ENCODE results near the gene ZRSR2. TPM values are rescaled to one million over a fixed set of nuclear protein-coding genes. Genes with fewer than 3 reads are reported as not detected.
"Not testable (repeated sequence)": the region's sequence is repeated elsewhere in the genome, so short reads cannot be mapped to it uniquely, and the experiment has no call there.

Gene ZRSR2, protein sequence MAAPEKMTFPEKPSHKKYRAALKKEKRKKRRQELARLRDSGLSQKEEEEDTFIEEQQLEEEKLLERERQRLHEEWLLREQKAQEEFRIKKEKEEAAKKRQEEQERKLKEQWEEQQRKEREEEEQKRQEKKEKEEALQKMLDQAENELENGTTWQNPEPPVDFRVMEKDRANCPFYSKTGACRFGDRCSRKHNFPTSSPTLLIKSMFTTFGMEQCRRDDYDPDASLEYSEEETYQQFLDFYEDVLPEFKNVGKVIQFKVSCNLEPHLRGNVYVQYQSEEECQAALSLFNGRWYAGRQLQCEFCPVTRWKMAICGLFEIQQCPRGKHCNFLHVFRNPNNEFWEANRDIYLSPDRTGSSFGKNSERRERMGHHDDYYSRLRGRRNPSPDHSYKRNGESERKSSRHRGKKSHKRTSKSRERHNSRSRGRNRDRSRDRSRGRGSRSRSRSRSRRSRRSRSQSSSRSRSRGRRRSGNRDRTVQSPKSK
- 2.9 and 4.1 TPM in 2 replicates for total RNA-seq

GRCh38 chrX:15789979-15790768, at the start of gene ZRSR2:
TSS of gene ZRSR2 (plus strand) at chrX:15790484. CDS start at chrX:15790496, 12 bp downstream.
- peak within 1 kb of the TSS; percentile 98 for H3K4me3 ChIP-seq (ENCODE audit: insufficient read depth, low read length)
- TF ChIP-seq CTCF (IDR thresholded peaks at IDR 0.05; ENCODE audit: extremely low read depth, low read depth, low read length): no peak

DNA sequence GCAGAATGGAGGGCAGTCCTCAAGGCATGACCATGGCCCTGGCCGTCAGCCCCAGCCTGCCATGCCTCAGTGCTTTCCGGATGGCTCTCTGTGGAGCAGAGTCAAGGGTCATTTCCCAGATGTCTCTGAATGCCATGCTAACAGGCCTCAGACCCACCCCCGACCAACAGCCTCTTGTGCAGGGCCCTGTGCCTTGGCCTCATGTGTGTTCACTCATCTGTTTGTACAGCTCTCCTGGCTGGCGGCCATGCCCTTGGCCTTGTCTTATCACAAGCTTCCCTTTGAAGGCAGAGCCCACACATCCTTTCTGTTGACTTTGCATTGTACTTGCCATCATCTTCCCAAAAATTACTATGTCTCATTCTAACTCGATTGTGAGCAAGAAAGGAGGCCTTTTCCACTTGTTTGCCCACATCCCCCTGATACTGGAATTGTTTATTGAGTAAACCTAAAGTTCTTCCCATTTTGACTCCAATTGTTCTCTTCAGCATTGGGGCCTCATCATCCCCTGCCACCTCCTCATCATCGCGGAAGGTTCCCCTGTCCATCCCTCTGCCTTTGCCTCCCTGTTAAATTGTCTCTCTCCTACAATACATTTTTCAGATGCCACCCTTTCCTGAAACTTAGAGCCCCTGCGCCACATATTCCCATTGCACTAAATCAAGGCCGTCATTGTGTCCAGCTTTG, 46.0 kb upstream of the ZRSR2 start:
- no peak for DNase-seq (ENCODE audit: insufficient read length, low spot score, missing footprints)
- Histone ChIP-seq H4K20me1 (ENCODE audit: insufficient read depth, low read length) (peaks cover 7% of the 10 kb centered on the region), H2AFZ (ENCODE audit: low read length) (no peak overlapping the region), H3K4me2 (ENCODE audit: insufficient read depth, low read length) (no peak overlapping the region), H3K36me3 (ENCODE audit: insufficient read depth, low read length) (no peaks in the 10 kb centered on the region), H3K4me1 (ENCODE audit: insufficient read depth, low read length) (no peaks in the 10 kb centered on the region), H3K4me3 (ENCODE audit: insufficient read depth, low read length) (no peak overlapping the region), H3K9me3 (ENCODE audit: low read depth, low read length) (no peaks in the 10 kb centered on the region), H3K79me2 (ENCODE audit: insufficient read depth, low read length) (no peaks in the 10 kb centered on the region), H3K27ac (ENCODE audit: low read depth, low read length) (no peak overlapping the region), H3K27me3 (ENCODE audit: insufficient read depth, low read length) (no peaks in the 10 kb centered on the region)
- no peak for TF ChIP-seq CTCF (IDR thresholded peaks at IDR 0.05; ENCODE audit: extremely low read depth, low read depth, low read length)

More at GRCh38 chrX:15789979-15790768, at the start of gene ZRSR2:
- peak within 1 kb of the TSS; percentile 87 for H3K27ac ChIP-seq (ENCODE audit: low read depth, low read length)
- H3K4me2 ChIP-seq (ENCODE audit: insufficient read depth, low read length): peak within 1 kb of the TSS; percentile 100
- peaks cover 30% of the 10 kb centered on the region for H3K79me2 ChIP-seq (ENCODE audit: insufficient read depth, low read length)
- H3K4me1 ChIP-seq (ENCODE audit: insufficient read depth, low read length): peaks cover 9% of the 10 kb centered on the region
- peak; percentile 92 for DNase-seq (ENCODE audit: insufficient read length, low spot score, missing footprints)
- H3K9me3 ChIP-seq (ENCODE audit: low read depth, low read length): no peaks in the 10 kb centered on the region
- H3K36me3 ChIP-seq (ENCODE audit: insufficient read depth, low read length): peaks cover 12% of the 10 kb centered on the region
- peak within 1 kb of the TSS; percentile 99 for H2AFZ ChIP-seq (ENCODE audit: low read length)
- no peaks in the 10 kb centered on the region for H3K27me3 ChIP-seq (ENCODE audit: insufficient read depth, low read length)
- H4K20me1 ChIP-seq (ENCODE audit: insufficient read depth, low read length): no peaks in the 10 kb centered on the region

DNA sequence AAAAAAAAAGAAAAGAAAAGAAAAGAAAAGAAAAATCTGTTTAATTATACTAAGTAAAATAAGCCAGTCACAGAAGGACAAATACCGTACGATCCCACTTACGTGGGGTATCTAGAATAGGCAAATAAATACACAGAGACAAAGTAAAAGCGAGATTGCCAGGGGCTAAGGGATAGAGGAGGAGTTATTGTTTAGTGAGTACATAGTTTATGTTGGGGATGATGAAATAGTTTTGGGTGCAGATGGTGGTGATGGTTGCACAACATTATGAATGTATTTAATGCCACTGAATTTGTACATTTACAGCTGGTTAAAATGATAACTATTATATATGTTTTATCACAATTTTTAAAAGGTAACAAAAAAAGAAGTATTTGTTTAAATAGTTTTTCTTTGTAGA, 45.1 kb upstream of the ZRSR2 start:
- Histone ChIP-seq H3K4me1 (ENCODE audit: insufficient read depth, low read length) (peaks cover 5% of the 10 kb centered on the region), H3K9me3 (ENCODE audit: low read depth, low read length) (no peaks in the 10 kb centered on the region), H3K36me3 (ENCODE audit: insufficient read depth, low read length) (no peaks in the 10 kb centered on the region), H3K4me3 (ENCODE audit: insufficient read depth, low read length) (no peak overlapping the region), H3K79me2 (ENCODE audit: insufficient read depth, low read length) (no peaks in the 10 kb centered on the region), H4K20me1 (ENCODE audit: insufficient read depth, low read length) (peaks cover 4% of the 10 kb centered on the region), H2AFZ (ENCODE audit: low read length) (no peak overlapping the region), H3K4me2 (ENCODE audit: insufficient read depth, low read length) (no peak overlapping the region), H3K27me3 (ENCODE audit: insufficient read depth, low read length) (no peaks in the 10 kb centered on the region), H3K27ac (ENCODE audit: low read depth, low read length) (no peak overlapping the region)
- no peak for DNase-seq (ENCODE audit: insufficient read length, low spot score, missing footprints)
- TF ChIP-seq CTCF (IDR thresholded peaks at IDR 0.05; ENCODE audit: extremely low read depth, low read depth, low read length): no peak

DNA sequence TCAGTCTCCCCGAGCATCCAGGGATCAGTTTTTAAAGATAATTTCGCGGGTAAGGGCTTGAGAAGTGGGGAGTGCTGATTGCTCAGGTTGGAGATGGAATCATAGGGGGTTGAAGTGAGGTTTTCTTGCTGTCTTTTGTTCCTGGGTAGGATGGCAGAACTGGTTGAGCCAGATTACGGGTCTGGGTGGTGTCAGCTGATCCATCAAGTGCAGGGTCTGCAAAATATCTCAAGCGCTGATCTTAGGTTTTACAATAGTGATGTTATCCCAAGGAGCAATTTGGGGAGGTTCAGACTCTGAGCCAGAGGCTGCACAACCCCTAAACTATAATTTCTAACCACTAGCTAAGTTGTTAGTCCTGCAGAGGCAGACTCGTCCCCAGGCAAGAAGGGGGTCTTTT, 43.6 kb upstream of the ZRSR2 start:
- H3K9me3 ChIP-seq (ENCODE audit: low read depth, low read length); DNase-seq (ENCODE audit: insufficient read length, low spot score, missing footprints); H3K79me2 ChIP-seq (ENCODE audit: insufficient read depth, low read length); H2AFZ ChIP-seq (ENCODE audit: low read length); H3K27ac ChIP-seq (ENCODE audit: low read depth, low read length); H3K36me3 ChIP-seq (ENCODE audit: insufficient read depth, low read length); H3K4me2 ChIP-seq (ENCODE audit: insufficient read depth, low read length); H3K4me3 ChIP-seq (ENCODE audit: insufficient read depth, low read length); H3K27me3 ChIP-seq (ENCODE audit: insufficient read depth, low read length); H4K20me1 ChIP-seq (ENCODE audit: insufficient read depth, low read length): not testable (repeated sequence)
- peaks cover 19% of the 10 kb centered on the region for H3K4me1 ChIP-seq (ENCODE audit: insufficient read depth, low read length)
